DND-41 (cell line): ENCODE data around the gene MAGEB1.

ENCODE experiments used
- ATAC-seq: fragments of 200-7000 bp; cut with Tn5 transposase; 3 replicates; pipeline ENCODE4 v1.9.1; 2021; ENCODE audit warnings: low read depth; ENCODE audit not compliant: insufficient read depth
- DNase-seq: peaks from one replicate; pipeline ENCODE4 v3.0.0-alpha.2; 2020
- H2AFZ ChIP-seq: 2 replicates; pipeline ENCODE4 v1.6.0; 2012; ENCODE audit warnings: low read depth, low read length
- H3K27ac ChIP-seq: 2 replicates; pipeline ENCODE4 v1.5.1; 2012; ENCODE audit warnings: low read length, inconsistent platforms
- H3K27me3 ChIP-seq: fragments of 200-600 bp; sonication (generic); 2 replicates; pipeline ENCODE4 v1.6.0; 2012; ENCODE audit warnings: low read length, mild to moderate bottlenecking, inconsistent platforms; ENCODE audit not compliant: insufficient read depth, poor library complexity
- H3K36me3 ChIP-seq: 2 replicates; pipeline ENCODE4 v1.5.1; 2012; ENCODE audit warnings: low read length, inconsistent platforms; ENCODE audit not compliant: insufficient read depth
- H3K4me1 ChIP-seq: 2 replicates; pipeline ENCODE4 v1.5.1; 2012; ENCODE audit warnings: mild to moderate bottlenecking, low read length; ENCODE audit not compliant: insufficient read depth
- H3K4me2 ChIP-seq: 2 replicates; pipeline ENCODE4 v1.6.0; 2012; ENCODE audit warnings: mild to moderate bottlenecking, moderate library complexity, low read length, inconsistent platforms; ENCODE audit not compliant: insufficient read depth
- H3K4me3 ChIP-seq, 2 experiments: fragments of 200-600 bp in 1 of 2; shearing (Covaris generic) in 1 of 2; 2 replicates each; pipeline ENCODE4 v1.5.1; 2012 to 2016; ENCODE audit warnings: inconsistent platforms in 2 of 2, low read length in 2 of 2, mild to moderate bottlenecking in 2 of 2, low read depth in 1 of 2, moderate library complexity in 1 of 2
- H3K79me2 ChIP-seq: 2 replicates; pipeline ENCODE4 v1.6.0; 2012; ENCODE audit warnings: low read length, inconsistent platforms; ENCODE audit not compliant: insufficient read depth
- H3K9ac ChIP-seq: 2 replicates; pipeline ENCODE4 v1.6.0; 2012; ENCODE audit warnings: low read depth, mild to moderate bottlenecking, inconsistent platforms, low read length, moderate library complexity
- H3K9me3 ChIP-seq: 2 replicates; pipeline ENCODE4 v1.5.1; 2012; ENCODE audit warnings: low read length, moderate library complexity, mild to moderate bottlenecking, inconsistent platforms; ENCODE audit not compliant: insufficient read depth, severe bottlenecking
- H4K20me1 ChIP-seq: 2 replicates; pipeline ENCODE4 v1.6.0; 2012; ENCODE audit warnings: low read length; ENCODE audit not compliant: insufficient read depth
- EZH2 ChIP-seq: IDR thresholded peaks from 3 replicates; pipeline ENCODE4 v1.6.1; 2012; ENCODE audit warnings: borderline replicate concordance, low read depth, mild to moderate bottlenecking, moderate library complexity, low read length, inconsistent platforms; ENCODE audit not compliant: severe bottlenecking
- TF ChIP-seq, protein P1 (sequence below): IDR thresholded peaks from 2 replicates; pipeline ENCODE4 v1.5.1; 2012; ENCODE audit warnings: borderline replicate concordance, low read length, moderate library complexity, mild to moderate bottlenecking; ENCODE audit not compliant: poor library complexity, severe bottlenecking; ENCODE audit errors: extremely low read depth

The MAGEB1 gene

GRCh38 chrX:30246769-30247489, at the start of gene MAGEB1:
TSS of gene MAGEB1 (plus strand) at chrX:30247146. CDS start at chrX:30250494, 3,348 bp downstream.
- no peak within 1 kb of the TSS for H2AFZ ChIP-seq
- H4K20me1 ChIP-seq: no peaks in the 10 kb centered on the region
- ATAC-seq (no peak), DNase-seq (no peak)
- TF ChIP-seq, protein P1, sequence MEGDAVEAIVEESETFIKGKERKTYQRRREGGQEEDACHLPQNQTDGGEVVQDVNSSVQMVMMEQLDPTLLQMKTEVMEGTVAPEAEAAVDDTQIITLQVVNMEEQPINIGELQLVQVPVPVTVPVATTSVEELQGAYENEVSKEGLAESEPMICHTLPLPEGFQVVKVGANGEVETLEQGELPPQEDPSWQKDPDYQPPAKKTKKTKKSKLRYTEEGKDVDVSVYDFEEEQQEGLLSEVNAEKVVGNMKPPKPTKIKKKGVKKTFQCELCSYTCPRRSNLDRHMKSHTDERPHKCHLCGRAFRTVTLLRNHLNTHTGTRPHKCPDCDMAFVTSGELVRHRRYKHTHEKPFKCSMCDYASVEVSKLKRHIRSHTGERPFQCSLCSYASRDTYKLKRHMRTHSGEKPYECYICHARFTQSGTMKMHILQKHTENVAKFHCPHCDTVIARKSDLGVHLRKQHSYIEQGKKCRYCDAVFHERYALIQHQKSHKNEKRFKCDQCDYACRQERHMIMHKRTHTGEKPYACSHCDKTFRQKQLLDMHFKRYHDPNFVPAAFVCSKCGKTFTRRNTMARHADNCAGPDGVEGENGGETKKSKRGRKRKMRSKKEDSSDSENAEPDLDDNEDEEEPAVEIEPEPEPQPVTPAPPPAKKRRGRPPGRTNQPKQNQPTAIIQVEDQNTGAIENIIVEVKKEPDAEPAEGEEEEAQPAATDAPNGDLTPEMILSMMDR: no peak
- TF ChIP-seq EZH2: no peak
- H3K79me2 ChIP-seq: no peaks in the 10 kb centered on the region
- H3K9me3 ChIP-seq: no peaks in the 10 kb centered on the region
- no peak within 1 kb of the TSS for H3K4me2 ChIP-seq
- H3K27ac ChIP-seq: no peak within 1 kb of the TSS
- H3K4me1 ChIP-seq: no peaks in the 10 kb centered on the region
- no peaks in the 10 kb centered on the region for H3K27me3 ChIP-seq
- H3K36me3 ChIP-seq: no peaks in the 10 kb centered on the region
- no peak within 1 kb of the TSS for H3K9ac ChIP-seq
- no peak within 1 kb of the TSS for H3K4me3 ChIP-seq

GRCh38 chrX:30212172-30212571, 34.8 kb upstream of the MAGEB1 start:
- no peaks in the 10 kb centered on the region for H3K9me3 ChIP-seq
- H3K79me2 ChIP-seq: no peaks in the 10 kb centered on the region
- no peaks in the 10 kb centered on the region for H3K27me3 ChIP-seq
- H3K9ac ChIP-seq: no peak overlapping the region
- H2AFZ ChIP-seq: no peak overlapping the region
- no peak for ATAC-seq
- H3K4me1 ChIP-seq: no peaks in the 10 kb centered on the region
- TF ChIP-seq, protein P1: no peak
- TF ChIP-seq EZH2: no peak
- H3K27ac ChIP-seq: no peak overlapping the region
- DNase-seq: no peak
- no peak overlapping the region for H3K4me3 ChIP-seq
- H4K20me1 ChIP-seq: no peaks in the 10 kb centered on the region
- H3K36me3 ChIP-seq: no peaks in the 10 kb centered on the region
- H3K4me2 ChIP-seq: no peak overlapping the region

GRCh38 chrX:30215357-30215843, 31.5 kb upstream of the MAGEB1 start, which contains the start of gene MAGEB2:
TSS of gene MAGEB2 (plus strand) at chrX:30215563. CDS start at chrX:30218581, 3,018 bp downstream.
- Histone ChIP-seq H4K20me1 (no peaks in the 10 kb centered on the region), H3K27ac (no peak within 1 kb of the TSS), H3K36me3 (no peaks in the 10 kb centered on the region), H3K27me3 (no peaks in the 10 kb centered on the region), H3K79me2 (no peaks in the 10 kb centered on the region), H3K4me1 (no peaks in the 10 kb centered on the region), H3K4me3 (no peak within 1 kb of the TSS), H3K9me3 (no peaks in the 10 kb centered on the region), H2AFZ (no peak within 1 kb of the TSS), H3K9ac (no peak within 1 kb of the TSS), H3K4me2 (no peak within 1 kb of the TSS)
- no peak for TF ChIP-seq EZH2
- TF ChIP-seq, protein P1: no peak
- ATAC-seq: no peak
- DNase-seq: no peak

GRCh38 chrX:30217465-30217864, 29.5 kb upstream of the MAGEB1 start:
- H3K9me3 ChIP-seq: no peaks in the 10 kb centered on the region
- TF ChIP-seq EZH2: no peak
- TF ChIP-seq, protein P1: no peak

More at GRCh38 chrX:30217465-30217864, 29.5 kb upstream of the MAGEB1 start:
- ATAC-seq (no peak), DNase-seq (no peak)
- Histone ChIP-seq H3K4me2 (no peak overlapping the region), H3K4me3 (no peak overlapping the region), H3K79me2 (no peaks in the 10 kb centered on the region), H4K20me1 (no peaks in the 10 kb centered on the region), H3K36me3 (no peaks in the 10 kb centered on the region), H3K4me1 (no peaks in the 10 kb centered on the region), H3K9ac (no peak overlapping the region), H2AFZ (no peak overlapping the region), H3K27ac (no peak overlapping the region), H3K27me3 (no peaks in the 10 kb centered on the region)
